GM21528 (cell line): ENCODE measurements around the gene PPP1R13L.
"Not testable (repeated sequence)": the region's sequence is repeated elsewhere in the genome, so short reads cannot be mapped to it uniquely, and the experiment has no call there.

Source experiments
- ATAC-seq: cut with Tn5 transposase; IDR thresholded peaks from one replicate; pipeline ENCODE4 v1.9.1; 2021; ENCODE audit warnings: mild to moderate bottlenecking, moderate library complexity; ENCODE audit not compliant: unreplicated experiment, low FRiP score

PPP1R13L gene

DNA sequence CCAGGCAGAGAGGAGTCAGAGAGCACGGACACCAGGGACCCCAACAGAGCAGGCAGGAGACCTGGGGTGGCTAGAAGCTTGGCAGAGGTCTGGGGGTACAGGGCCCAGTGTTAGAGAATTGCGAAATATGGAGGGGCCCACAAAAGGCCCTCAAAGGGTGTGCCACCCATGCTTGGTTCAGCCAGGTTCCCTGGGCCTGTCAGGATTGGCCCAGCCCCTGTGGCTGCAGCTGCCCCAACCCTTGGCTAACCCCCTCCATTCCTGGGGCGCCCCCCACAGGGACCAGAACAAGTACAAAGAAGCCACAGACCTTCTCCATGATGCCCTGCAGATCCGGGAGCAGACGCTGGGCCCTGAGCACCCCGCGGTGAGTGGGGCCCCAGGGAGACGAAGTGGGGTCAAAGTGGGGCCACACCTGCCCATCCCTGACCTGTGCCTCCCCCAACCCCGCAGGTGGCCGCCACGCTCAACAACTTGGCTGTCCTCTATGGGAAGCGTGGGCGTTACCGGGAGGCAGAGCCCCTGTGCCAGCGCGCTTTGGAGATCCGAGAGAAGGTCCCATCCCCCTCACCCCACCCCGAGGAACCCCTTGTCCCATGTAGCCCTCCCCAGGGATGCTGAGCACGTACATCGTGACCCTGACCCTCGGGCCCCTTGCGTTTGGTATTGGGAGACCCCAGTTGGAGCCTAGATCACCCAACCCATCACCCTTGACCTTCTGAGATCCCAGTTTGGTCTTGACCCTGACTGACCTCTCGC is 56.3 kb downstream of the PPP1R13L start:
- no peak for ATAC-seq

DNA sequence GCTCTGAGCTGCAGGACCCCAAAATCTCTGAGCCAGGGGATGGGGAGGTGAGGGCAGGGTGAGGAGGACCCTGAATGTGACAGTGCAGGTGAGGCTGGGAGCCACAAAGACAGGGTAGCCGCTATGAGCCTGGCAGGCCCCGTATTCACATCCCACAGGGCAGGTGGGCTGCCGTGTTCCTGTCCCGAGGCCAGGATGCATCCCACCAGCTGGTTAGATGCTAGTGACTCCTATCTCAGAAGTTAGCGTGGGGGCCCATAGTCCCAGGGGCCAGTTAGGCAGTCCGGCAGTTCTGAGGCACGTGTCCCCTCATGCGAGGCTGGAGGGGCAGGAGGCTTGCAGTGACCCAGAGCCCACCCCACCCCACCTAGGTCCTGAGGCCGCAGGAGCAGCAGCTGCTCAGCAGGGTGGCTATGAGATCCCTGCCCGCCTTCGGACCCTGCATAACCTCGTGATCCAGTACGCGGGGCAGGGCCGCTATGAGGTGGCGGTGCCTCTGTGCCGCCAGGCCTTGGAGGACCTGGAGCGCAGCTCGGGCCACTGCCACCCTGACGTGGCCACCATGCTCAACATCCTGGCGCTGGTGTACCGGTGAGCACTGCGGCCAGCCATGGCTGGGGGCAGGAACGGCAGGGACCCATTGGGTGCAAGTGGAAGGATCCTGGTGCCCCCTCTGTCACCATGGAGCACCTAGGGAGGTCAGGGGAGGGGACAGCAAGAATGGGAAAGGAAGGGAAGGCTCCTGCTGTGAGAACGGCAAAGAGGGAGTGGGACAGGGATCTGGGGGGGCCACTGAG is 57.1 kb downstream of the PPP1R13L start:
- no peak for ATAC-seq

DNA sequence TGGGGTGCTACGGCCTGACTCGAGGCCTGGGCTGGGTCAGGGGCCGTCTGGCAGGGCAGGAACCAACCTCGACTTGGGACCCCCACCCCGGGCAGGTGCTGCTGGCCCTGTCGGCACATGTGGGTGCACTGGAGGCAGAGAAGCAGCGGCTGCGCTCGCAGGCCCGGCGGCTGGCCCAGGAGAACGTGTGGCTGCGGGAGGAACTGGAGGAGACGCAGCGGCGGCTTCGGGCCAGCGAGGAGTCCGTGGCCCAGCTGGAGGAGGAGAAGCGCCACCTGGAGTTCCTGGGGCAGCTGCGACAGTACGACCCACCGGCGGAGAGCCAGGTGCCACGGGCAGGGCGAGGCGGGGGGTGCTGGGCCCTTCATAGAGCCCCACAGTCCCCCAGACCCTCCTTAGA is 58.4 kb downstream of the PPP1R13L start:
- no peak for ATAC-seq

DNA sequence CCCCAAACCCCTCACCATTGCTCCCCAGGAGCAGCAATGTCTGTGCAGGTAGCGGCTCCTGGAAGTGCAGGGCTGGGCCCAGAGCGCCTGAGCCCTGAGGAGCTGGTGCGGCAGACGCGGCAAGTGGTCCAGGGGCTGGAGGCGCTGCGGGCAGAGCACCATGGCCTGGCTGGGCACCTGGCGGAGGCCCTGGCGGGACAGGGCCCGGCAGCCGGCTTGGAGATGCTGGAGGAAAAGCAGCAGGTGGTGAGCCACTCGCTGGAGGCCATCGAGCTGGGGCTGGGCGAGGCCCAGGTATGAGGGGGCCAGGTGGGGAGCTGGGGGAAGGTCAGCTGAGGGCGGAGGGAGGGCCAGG is 59.4 kb downstream of the PPP1R13L start:
- ATAC-seq, result no peak

DNA sequence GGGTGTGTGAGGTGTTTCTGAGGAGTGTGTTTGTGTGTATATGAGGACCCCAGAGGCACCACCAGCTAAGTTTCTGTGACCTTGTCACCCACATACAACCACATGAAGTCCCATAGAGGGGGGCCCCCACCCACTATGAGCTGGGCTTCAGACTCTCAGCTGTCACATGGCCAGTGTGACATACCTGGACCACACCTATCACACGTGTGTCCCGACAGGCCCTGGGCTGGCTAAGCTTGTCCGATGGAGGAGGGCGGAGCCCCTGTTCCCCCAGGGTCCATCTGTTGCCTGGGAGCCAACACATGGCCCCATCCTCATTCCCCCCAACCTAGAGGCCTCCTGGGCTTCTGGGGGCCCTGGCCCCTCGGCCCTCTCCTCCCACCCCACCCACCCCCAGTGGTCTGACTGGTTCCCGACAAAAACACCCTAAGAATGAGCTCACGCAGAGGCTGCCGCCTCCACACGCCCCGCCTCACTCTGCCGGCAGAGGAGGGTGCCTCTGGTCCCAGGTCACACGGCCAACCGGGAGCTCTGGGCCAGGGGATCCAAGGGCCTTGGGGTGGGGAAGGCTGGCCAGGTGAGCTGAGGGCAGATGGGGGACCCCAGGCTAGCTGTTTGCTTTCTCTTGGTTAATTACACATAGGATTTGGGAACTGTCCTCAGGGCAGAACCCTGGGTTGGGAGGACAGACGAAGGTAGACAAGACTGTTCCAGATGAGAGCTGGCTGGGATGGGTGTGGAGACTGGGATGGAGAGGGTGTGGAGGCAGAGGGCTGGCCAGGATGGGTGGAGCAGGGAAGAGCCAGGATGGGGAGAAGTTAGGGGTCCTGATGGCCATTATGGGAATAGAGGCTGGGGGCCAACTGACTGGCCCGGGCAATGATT is 60.0 kb downstream of the PPP1R13L start:
- no peak for ATAC-seq

DNA sequence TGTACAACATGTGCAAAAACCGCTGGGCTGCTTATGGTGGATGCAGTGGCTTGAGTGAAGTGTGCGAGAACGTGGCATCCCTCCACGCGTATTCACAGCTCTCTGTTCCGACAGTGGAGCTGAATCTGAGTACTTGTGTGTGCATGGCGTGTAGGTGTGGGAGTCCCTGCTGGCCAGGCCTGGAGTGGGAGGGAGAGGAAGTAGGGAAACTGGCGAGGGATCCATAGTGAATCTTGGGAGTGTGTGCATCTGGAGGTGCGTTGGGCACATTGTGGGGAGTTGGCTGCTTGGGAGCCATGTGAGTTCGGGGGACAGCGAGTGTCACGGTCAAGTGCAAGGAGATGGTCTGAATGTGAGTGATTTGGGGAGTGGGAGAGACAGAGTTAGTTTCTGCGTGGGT is 62.0 kb downstream of the PPP1R13L start:
- no peak for ATAC-seq

DNA sequence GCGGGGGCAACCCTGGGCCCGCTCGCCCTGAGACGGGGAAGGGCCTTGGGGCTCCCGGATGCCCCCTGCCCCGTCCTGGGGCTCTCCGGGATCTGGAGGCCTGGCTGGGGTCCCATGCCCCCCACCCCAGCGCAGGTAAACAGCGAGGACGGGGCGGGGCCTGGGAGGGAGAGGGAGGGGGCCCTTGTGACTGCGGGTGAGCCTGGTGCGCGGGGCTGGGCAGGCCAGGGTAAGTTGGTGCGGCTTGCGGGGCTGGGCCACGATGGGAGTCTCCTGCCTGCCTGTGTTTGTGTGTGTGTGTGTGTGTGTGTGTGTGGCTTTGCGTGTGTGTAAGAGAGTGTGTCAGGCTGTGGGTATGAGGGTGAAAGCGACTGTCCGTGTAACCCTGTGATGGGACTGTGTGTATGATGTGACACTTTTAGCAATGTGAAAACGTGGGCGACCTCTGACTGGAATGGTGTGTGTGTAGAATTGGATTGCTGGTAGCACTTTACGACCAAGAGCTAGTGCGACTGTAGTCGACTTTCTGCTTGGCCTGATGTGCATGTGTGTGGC is 63.9 kb downstream of the PPP1R13L start:
- ATAC-seq, result no peak

DNA sequence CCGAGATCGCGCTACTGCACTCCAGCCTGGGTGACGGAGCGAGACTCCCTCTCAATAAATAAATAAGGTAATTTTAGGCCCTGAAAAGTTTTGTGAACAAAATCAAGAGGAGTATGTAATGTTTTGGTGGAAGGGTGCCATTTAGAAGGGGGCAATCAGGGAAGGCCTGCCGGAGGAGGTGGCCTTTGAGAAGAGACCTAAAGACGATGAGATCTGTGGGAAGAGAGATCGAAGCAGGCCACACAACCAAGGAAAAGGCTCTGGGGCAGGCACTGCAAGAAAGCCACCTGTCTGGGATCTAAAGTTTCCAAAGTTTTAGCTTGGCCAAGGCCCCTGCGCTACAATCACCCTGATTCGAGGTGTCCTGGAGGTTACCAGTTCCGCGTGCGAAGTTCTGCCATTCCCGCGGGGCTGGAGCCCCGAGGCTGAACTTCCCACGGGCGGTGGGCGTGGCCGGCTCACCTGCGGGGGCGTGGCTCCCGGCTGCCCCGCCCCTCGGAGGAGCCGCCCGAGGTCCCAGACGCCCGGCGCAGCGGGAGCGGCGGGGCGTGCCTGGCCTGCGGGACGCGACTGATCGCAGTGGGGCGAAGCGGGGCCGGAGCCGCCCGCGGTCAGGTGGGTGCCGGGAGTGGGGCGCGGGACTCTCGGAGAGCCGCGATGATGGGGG is 64.5 kb downstream of the PPP1R13L start, which contains the start of gene KLC3:
Gene KLC3 (plus strand): TSS at position 519 of the 667 bp plus-strand sequence. CDS start 4,792 bp downstream, outside the sequence.
- ATAC-seq, result no peak

DNA sequence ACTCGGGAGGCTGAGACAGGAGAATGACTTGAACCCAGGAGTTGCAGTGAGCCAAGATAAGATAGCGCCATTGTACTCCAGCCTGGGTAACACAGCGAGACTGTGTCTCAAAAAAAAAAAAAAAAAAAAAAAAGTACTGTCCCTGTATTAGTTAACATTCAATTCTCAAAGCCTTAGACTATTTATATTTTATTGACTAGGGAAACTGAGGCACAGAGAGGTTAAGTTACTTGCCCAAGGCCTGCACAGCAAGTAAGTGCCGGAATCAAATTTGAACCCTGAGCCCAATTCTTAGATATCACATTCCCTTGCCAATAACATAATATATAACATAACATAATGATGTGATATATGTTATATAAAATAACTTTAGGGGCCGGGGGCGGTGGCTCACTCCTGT is 65.2 kb downstream of the PPP1R13L start:
- no peak for ATAC-seq

DNA sequence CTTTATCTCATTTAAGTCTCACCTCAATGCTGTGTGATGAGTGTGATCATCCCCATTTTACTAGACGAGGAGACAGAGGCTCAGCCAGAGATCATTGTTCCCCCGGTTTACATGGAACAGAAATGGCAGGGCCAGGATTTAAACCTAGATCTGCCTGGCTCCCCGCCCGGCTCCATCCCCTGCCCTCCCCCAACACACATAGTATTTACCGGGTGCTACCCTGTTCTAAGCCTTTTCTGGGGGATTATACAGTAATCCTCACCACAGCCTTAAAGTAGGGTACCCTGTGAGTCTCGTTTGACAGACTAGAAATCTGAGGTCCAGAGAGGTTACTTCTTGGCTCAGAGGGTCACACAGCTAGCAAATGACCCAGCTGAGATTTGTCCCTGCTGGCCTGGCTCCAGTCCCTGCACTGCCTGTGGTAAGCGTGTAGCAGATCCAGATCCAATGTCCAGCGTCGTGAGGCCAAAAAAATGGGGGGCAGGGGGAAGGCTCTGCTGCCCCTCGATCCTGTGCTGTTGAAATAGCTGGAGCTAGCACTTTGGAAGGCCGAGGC is 68.1 kb downstream of the PPP1R13L start:
- no peak for ATAC-seq

DNA sequence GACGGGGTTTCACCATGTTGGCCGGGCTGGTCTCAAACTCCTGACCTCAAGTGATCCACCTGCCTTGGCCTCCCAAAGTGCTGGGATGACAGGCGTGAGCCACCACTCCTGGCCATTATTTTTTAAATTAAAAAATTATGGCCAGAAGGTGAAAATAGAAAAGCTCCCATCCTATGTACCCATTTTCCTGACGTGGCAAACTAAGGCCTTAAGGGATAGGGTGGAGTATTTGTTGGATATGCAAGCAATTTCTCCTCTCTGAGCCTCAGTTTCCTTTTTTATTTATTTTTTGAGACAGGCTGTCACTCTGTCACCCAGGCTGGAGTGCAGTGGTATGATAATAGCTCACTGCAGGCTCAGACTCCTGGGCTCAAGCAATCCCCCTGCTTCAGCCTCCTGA is 70.0 kb downstream of the PPP1R13L start:
- not testable (repeated sequence) for ATAC-seq

DNA sequence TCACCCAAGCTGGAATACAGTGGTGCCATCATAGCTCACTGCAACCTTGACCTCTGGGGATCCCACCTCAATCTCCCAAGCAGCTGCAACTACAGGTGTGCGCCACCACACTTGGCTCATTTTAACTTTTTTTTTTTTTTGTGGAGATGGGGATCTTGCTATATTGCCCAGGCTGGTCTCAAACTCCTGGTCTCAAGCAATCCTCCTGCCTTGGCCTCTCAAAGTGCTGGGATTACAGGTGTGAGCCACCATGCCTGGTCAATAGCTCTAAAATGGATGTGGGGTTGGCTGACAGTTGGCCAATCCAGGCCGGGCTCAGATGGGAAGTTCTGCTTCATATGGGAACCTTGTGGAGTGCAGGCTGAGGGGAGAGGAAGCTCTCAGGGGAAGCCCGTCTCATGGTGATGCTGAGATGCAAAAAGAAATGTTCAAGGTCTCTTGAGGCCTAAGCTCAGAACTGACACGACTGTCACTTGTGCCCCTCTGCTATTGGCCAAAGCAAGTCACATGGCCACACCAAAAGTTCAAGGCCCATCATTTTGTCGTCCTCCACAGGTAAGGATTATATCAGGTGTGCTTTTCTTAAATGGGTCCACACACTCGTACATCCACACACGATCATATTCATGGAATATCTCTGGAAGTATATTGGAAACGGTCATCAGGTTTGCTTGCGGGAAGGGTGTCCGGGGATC is 71.1 kb downstream of the PPP1R13L start:
- no peak for ATAC-seq

DNA sequence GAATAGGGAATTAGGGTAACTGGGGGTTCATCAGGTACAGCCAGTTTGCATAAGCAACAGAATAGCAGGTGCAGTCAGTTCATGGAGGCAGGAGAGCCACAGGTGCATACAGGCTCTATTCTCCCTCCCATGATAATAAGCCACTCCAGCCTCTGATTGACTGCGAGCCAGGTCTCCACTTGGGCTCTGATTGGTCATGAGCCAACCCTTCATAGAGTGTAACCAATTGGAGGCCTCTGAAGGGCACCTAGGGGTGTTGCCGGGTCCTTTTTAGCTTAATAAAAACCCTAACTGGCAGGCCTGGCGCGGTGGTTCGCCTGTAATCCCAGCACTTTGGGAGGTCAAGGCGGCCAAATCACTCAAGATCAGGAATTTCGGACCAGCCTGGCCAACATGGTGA is 73.5 kb downstream of the PPP1R13L start:
- ATAC-seq, result no peak
